GM12892 (cell line): ENCODE measurements around the gene SHISAL2B.

Source experiments
- POLR2A ChIP-seq: IDR thresholded peaks from 2 replicates; pipeline ENCODE4 v1.6.1; 2011; ENCODE audit warnings: low read depth, low read length, control low read depth
- POLR2AphosphoS5 ChIP-seq: IDR thresholded peaks from 2 replicates; pipeline ENCODE4 v1.6.1; 2011; ENCODE audit warnings: low read depth, low read length, control low read depth
- TAF1 ChIP-seq: IDR thresholded peaks from 2 replicates; pipeline ENCODE4 v1.6.1; 2011; ENCODE audit warnings: low read depth, mild to moderate bottlenecking, control low read depth, low read length, borderline replicate concordance

DNA sequence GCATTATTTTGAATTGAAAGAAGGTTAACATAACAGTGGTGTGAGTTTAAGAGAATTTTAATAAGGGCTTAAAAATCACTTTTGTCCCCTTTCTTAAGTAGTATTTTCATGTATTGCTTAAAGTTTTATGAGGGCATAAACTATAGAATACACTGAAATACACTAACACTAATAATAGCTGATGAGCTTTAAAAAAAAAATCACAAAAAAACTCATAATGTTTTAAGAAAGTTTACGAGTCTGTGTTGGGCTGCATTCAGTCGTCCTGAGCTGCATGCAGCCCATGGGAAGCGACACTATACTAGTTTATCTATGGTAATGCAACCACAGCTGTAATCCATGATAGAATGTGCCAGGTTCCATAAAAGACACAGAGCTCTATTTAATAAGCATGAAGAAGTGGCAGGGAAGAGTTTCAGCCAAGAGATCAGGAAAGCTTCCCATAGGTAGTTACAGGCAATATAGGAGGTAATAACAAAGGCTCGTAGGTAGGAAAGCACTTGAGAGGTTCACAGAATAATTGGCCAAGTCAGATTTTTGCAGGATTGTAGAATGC, 73.7 kb downstream of the SHISAL2B start:
- TF ChIP-seq TAF1 = no peak
- no peak for TF ChIP-seq POLR2A
- TF ChIP-seq POLR2AphosphoS5 = no peak
